Chondrocyte (in vitro differentiated cells): ENCODE measurements around the gene PRELID1. TPM values are rescaled to one million over a fixed set of nuclear protein-coding genes. Genes with fewer than 3 reads are reported as not detected.

ENCODE experiments used
- DNase-seq: peaks from one replicate; pipeline ENCODE4 v3.0.0; 2021; ENCODE audit warnings: mixed read lengths, low spot score
- H3K27ac Mint-ChIP-seq: one replicate; pipeline ENCODE4 v1.8.0; 2021; ENCODE audit warnings: mild to moderate bottlenecking, moderate library complexity, mixed read lengths; ENCODE audit not compliant: unreplicated experiment
- H3K27me3 Mint-ChIP-seq: 2 replicates; pipeline ENCODE4 v1.8.0; 2021; ENCODE audit warnings: low read depth, mixed read lengths
- H3K36me3 Mint-ChIP-seq: 2 replicates; pipeline ENCODE4 v1.8.0; 2021; ENCODE audit warnings: low read depth, mixed read lengths
- H3K4me1 Mint-ChIP-seq: 2 replicates; pipeline ENCODE4 v1.8.0; 2021; ENCODE audit warnings: low read depth, mild to moderate bottlenecking, mixed read lengths
- H3K4me3 Mint-ChIP-seq: one replicate; pipeline ENCODE4 v1.8.0; 2021; ENCODE audit warnings: mild to moderate bottlenecking, moderate library complexity, mixed read lengths; ENCODE audit not compliant: unreplicated experiment
- H3K9me3 Mint-ChIP-seq: 2 replicates; pipeline ENCODE4 v1.8.0; 2021; ENCODE audit warnings: low read depth, mixed read lengths
- total RNA-seq: library from RNA; stranded (reverse); gene quantifications from 3 replicates; pipeline ENCODE4 v1.2.1, GENCODE V29; 2021
- TF ChIP-seq, protein P1 (sequence below): fragments of 200-600 bp; sonication (generic); IDR thresholded peaks from 2 replicates; pipeline ENCODE4 v1.5.0; 2021; ENCODE audit warnings: antibody characterized with exemption, mild to moderate bottlenecking, moderate library complexity

PRELID1 gene
- total RNA-seq, 1 donor from 2014 or later: 109 TPM

DNA sequence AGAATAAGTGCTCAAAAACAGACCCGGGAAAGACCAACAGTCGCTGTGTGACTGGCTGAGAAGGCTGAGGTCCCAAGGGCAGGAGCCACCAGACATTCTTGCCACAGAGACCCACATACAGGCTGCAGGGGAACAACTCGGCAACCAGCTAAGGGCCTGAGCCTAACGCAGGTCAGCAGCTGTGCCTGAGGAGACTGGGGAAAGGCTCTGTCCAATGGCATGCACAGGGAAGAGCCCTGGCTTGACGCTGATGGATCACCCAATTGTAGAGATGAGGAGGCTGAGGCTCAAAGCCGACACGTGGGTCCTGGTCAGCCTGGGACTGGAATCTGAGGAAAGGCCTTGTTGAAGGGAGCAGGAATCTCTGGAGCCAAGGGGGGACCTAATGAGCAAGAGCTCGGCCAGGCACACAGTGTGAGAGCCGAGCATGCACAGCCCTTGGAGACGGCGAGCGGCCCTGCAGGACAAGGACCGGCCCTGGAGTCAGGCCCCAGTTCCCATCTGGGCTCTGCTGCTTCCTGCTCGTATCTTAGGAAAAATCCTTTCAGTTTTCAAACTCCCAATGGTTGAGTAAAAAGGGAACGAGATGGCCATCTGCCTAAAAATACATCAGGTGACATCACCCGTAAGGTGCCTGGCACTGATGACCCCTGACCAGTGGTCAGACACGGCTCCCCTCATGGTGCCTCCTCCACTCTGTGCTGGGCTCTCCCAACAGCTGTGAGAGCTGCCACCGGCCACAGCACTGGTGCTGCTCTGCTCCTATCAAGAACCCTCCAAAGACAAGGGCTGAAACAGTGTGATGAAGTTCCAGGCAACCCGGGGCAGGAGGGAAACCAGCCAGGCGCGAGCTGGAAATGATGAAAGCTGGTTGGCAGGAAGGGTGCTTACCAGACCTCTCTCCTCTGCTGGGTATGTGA, 31.4 kb downstream of the PRELID1 start:
- no peaks in the 10 kb centered on the region for H3K9me3 Mint-ChIP-seq
- H3K4me3 Mint-ChIP-seq: no peak overlapping the region
- no peak overlapping the region for H3K27ac Mint-ChIP-seq
- no peaks in the 10 kb centered on the region for H3K4me1 Mint-ChIP-seq
- H3K36me3 Mint-ChIP-seq: peaks cover 33% of the 10 kb centered on the region
- TF ChIP-seq, protein P1, sequence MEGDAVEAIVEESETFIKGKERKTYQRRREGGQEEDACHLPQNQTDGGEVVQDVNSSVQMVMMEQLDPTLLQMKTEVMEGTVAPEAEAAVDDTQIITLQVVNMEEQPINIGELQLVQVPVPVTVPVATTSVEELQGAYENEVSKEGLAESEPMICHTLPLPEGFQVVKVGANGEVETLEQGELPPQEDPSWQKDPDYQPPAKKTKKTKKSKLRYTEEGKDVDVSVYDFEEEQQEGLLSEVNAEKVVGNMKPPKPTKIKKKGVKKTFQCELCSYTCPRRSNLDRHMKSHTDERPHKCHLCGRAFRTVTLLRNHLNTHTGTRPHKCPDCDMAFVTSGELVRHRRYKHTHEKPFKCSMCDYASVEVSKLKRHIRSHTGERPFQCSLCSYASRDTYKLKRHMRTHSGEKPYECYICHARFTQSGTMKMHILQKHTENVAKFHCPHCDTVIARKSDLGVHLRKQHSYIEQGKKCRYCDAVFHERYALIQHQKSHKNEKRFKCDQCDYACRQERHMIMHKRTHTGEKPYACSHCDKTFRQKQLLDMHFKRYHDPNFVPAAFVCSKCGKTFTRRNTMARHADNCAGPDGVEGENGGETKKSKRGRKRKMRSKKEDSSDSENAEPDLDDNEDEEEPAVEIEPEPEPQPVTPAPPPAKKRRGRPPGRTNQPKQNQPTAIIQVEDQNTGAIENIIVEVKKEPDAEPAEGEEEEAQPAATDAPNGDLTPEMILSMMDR: no peak
- no peaks in the 10 kb centered on the region for H3K27me3 Mint-ChIP-seq
- no peak for DNase-seq

DNA sequence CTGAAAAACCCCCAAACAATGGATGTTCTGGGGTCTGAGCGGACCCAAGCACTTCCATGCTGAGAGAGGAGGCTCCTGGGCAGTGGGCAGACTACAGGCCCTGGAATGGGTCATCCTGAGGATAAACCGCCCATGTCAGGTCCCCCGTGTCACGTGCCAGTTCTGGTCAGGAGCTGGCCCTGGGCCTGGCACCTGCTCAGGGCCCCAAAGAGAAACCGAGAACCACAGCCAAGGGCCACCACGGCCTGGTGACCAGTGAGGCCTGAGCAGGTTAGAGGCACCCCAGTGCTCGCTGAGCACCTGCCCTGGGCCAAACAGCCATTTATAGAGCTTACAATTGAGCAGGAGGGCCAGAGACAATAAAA, 32.1 kb downstream of the PRELID1 start:
- Mint-ChIP-seq H3K4me3 (no peak overlapping the region), H3K27ac (no peak overlapping the region), H3K9me3 (no peaks in the 10 kb centered on the region), H3K4me1 (no peaks in the 10 kb centered on the region), H3K36me3 (peaks cover 30% of the 10 kb centered on the region), H3K27me3 (no peaks in the 10 kb centered on the region)
- no peak for DNase-seq
- TF ChIP-seq, protein P1: no peak

DNA sequence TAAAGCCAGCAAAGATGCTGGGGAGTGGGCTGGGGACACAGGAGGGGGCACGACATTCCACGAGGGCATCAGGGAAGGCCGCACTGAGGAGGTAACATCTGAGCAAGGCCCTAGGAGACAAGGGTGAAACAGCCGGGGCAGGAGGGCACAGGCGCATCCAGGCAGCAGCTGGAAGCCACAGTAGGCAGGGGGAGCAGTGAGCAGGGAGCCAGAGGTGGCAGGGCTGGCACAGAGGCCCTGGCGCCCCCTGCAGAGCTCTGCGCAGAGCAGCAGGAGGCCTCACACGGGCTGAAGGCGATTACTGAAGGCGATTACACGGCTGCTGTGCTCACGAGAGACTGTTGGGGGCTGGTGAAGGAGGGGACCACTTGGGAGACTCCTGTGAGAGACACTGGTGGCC, 32.5 kb downstream of the PRELID1 start:
- no peak overlapping the region for H3K27ac Mint-ChIP-seq
- peaks cover 29% of the 10 kb centered on the region for H3K36me3 Mint-ChIP-seq

DNA sequence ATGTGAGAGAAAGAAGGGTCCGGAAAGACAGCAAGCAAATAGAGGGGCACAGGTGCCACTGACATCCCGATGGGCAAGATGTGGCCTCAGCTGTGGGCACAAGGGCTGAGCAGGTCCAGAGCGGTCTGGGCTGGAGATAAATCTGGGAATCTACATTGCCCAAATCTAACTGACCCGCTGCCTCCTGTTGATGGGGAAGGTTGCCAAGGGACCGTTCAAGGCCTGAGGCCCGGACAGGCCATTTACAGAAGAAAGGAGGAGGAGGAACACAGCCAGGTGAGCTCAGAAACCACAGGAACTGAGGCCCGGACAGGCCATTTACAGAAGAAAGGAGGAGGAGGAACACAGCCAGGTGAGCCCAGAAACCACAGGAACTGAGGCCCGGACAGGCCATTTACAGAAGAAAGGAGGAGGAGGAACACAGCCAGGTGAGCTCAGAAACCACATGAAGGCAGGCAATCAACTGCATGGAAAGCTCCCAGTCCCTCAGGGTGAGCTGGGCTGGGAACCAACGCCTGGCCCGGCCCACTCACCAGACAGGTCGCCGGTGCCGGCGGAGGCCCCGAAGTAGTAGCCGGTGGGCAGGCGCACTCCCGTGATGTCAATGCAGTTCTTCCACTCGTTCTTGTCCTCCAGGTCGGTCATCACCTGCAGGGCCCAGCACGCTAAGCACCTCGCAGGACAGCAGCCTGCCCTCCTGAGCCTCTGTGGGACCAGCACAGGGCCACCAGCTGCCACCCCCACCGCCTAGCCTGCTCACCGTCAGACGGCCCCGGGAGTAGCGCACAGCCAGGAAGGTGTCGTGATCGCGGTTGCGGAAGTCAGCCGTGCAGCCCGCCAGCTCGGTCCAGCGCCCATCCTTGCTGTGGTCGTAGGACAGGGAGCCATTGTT, 33.2 kb downstream of the PRELID1 start:
- Mint-ChIP-seq H3K27me3 (no peaks in the 10 kb centered on the region), H3K9me3 (no peaks in the 10 kb centered on the region), H3K36me3 (peaks cover 32% of the 10 kb centered on the region), H3K27ac (no peak overlapping the region), H3K4me1 (no peaks in the 10 kb centered on the region), H3K4me3 (no peak overlapping the region)
- TF ChIP-seq, protein P1: no peak
- DNase-seq: no peak

More for the DNA sequence above, 32.5 kb downstream of the PRELID1 start:
- TF ChIP-seq, protein P1: peak; percentile 55
- no peaks in the 10 kb centered on the region for H3K27me3 Mint-ChIP-seq
- H3K4me3 Mint-ChIP-seq: no peak overlapping the region
- no peaks in the 10 kb centered on the region for H3K4me1 Mint-ChIP-seq
- no peaks in the 10 kb centered on the region for H3K9me3 Mint-ChIP-seq
- DNase-seq: no peak
